Osteoblast (primary cell): ENCODE measurements around the gene MYLK. TPM values are rescaled to one million over a fixed set of nuclear protein-coding genes. Genes with fewer than 3 reads are reported as not detected.

Experiments used
- DNase-seq: peaks from one replicate; pipeline ENCODE4 v3.0.0; 2011; ENCODE audit warnings: low spot score, mixed read lengths; ENCODE audit not compliant: insufficient read length; ENCODE audit errors: missing footprints
- H2AFZ ChIP-seq: 2 replicates; pipeline ENCODE4 v1.6.0; 2011; ENCODE audit warnings: mild to moderate bottlenecking, low read length
- H3K27ac ChIP-seq: 2 replicates; pipeline ENCODE4 v1.5.1; 2011; ENCODE audit warnings: mild to moderate bottlenecking, low read depth, low read length, moderate library complexity
- H3K27me3 ChIP-seq: 2 replicates; pipeline ENCODE4 v1.6.0; 2012; ENCODE audit warnings: mild to moderate bottlenecking, control low read depth, inconsistent platforms, low read length, moderate library complexity; ENCODE audit not compliant: insufficient read depth
- H3K36me3 ChIP-seq: 2 replicates; pipeline ENCODE4 v1.5.1; 2011; ENCODE audit warnings: mild to moderate bottlenecking, low read length, control low read depth, moderate library complexity; ENCODE audit not compliant: insufficient read depth
- H3K4me1 ChIP-seq: 2 replicates; pipeline ENCODE4 v1.5.1; 2011; ENCODE audit warnings: mild to moderate bottlenecking, low read length, control low read depth, moderate library complexity; ENCODE audit not compliant: insufficient read depth
- H3K4me2 ChIP-seq: 2 replicates; pipeline ENCODE4 v1.6.0; 2011; ENCODE audit warnings: mild to moderate bottlenecking, low read length; ENCODE audit not compliant: insufficient read depth
- H3K4me3 ChIP-seq: fragments of 200-600 bp; sonication (generic); 3 replicates; pipeline ENCODE4 v1.5.1; 2012; ENCODE audit warnings: mild to moderate bottlenecking, low read length, inconsistent platforms; ENCODE audit not compliant: insufficient read depth
- H3K79me2 ChIP-seq: 2 replicates; pipeline ENCODE4 v1.6.0; 2012; ENCODE audit warnings: mild to moderate bottlenecking, low read length, control low read depth, inconsistent platforms; ENCODE audit not compliant: insufficient read depth
- H3K9me3 ChIP-seq: 2 replicates; pipeline ENCODE4 v1.5.1; 2011; ENCODE audit warnings: low read depth, low read length, control low read depth
- H4K20me1 ChIP-seq: 2 replicates; pipeline ENCODE4 v1.6.0; 2012; ENCODE audit warnings: mild to moderate bottlenecking, low read length, control low read depth; ENCODE audit not compliant: insufficient read depth
- CTCF ChIP-seq: IDR thresholded peaks from 2 replicates; pipeline ENCODE4 v1.5.1; 2011; ENCODE audit warnings: mild to moderate bottlenecking, low read depth, low read length, moderate library complexity; ENCODE audit errors: extremely low read depth
- total RNA-seq: library from RNA; depleted of rRNA; stranded (reverse); fragments of >200 nt; gene quantifications from 2 replicates; pipeline ENCODE4 v1.2.3, GENCODE V29; 2012

MYLK gene
- total RNA-seq, 1 donor, result 268 TPM

GRCh38 chr3:123682302-123682701, 201.8 kb downstream of the MYLK start:
- H4K20me1 ChIP-seq, result no peaks in the 10 kb centered on the region
- H3K79me2 ChIP-seq, result no peaks in the 10 kb centered on the region
- H2AFZ ChIP-seq, result no peak overlapping the region

GRCh38 chr3:123679712-123680386, 204.3 kb downstream of the MYLK start:
- H3K27ac ChIP-seq, result no peak overlapping the region
- peaks cover 61% of the 10 kb centered on the region for H3K36me3 ChIP-seq
- peaks cover 21% of the 10 kb centered on the region for H3K4me1 ChIP-seq
- TF ChIP-seq CTCF, result no peak
- no peaks in the 10 kb centered on the region for H3K27me3 ChIP-seq
- H3K9me3 ChIP-seq, result no peaks in the 10 kb centered on the region
- H4K20me1 ChIP-seq, result no peaks in the 10 kb centered on the region
- H3K4me2 ChIP-seq, result no peak overlapping the region
- no peak for DNase-seq
- H3K4me3 ChIP-seq, result no peak overlapping the region
- H3K79me2 ChIP-seq, result no peaks in the 10 kb centered on the region
- H2AFZ ChIP-seq, result no peak overlapping the region

More at GRCh38 chr3:123682302-123682701, 201.8 kb downstream of the MYLK start:
- TF ChIP-seq CTCF, result no peak
- no peak overlapping the region for H3K4me2 ChIP-seq
- peaks cover 30% of the 10 kb centered on the region for H3K4me1 ChIP-seq
- peaks cover 62% of the 10 kb centered on the region for H3K36me3 ChIP-seq
- no peak for DNase-seq
- no peaks in the 10 kb centered on the region for H3K9me3 ChIP-seq
- no peak overlapping the region for H3K27ac ChIP-seq
- H3K4me3 ChIP-seq, result no peak overlapping the region
- H3K27me3 ChIP-seq, result no peaks in the 10 kb centered on the region

- no peak for TF ChIP-seq CTCF
- H3K4me3 ChIP-seq, result no peak overlapping the region
- H3K4me1 ChIP-seq, result peaks cover 21% of the 10 kb centered on the region
- peak overlapping the region; percentile 54 for H3K4me2 ChIP-seq
- H3K27me3 ChIP-seq, result no peaks in the 10 kb centered on the region
- H2AFZ ChIP-seq, result no peak overlapping the region
- H3K27ac ChIP-seq, result peak overlapping the region; percentile 55
- peak; percentile 97 for DNase-seq
- no peaks in the 10 kb centered on the region for H3K79me2 ChIP-seq
- H4K20me1 ChIP-seq, result no peaks in the 10 kb centered on the region
- H3K9me3 ChIP-seq, result no peaks in the 10 kb centered on the region
- H3K36me3 ChIP-seq, result peaks cover 68% of the 10 kb centered on the region
Observed at GRCh38 chr3:123678108-123678511, 206.0 kb downstream of the MYLK start.

- H3K4me1 ChIP-seq, result peaks cover 12% of the 10 kb centered on the region
- no peak for TF ChIP-seq CTCF
- no peak overlapping the region for H3K27ac ChIP-seq
- no peaks in the 10 kb centered on the region for H3K27me3 ChIP-seq
- peaks cover 54% of the 10 kb centered on the region for H3K36me3 ChIP-seq
- H3K79me2 ChIP-seq, result no peaks in the 10 kb centered on the region
- H3K4me2 ChIP-seq, result no peak overlapping the region
- H4K20me1 ChIP-seq, result no peaks in the 10 kb centered on the region
- no peak overlapping the region for H3K4me3 ChIP-seq
- no peak for DNase-seq
- H3K9me3 ChIP-seq, result no peaks in the 10 kb centered on the region
- no peak overlapping the region for H2AFZ ChIP-seq
Observed at GRCh38 chr3:123672429-123673146, 211.5 kb downstream of the MYLK start.
